HUDEP-2 (cell line): Measurements from ENCODE around the gene STAB2.

Experiments
- DNase-seq, 76 experiments: peaks; one replicate each; lab custom pipeline; 2025; ENCODE audit not compliant: unreplicated experiment in 76 of 76; lab: John Stamatoyannopoulos, UW

Gene STAB2

GRCh38 chr12:103578926-103579325 lies 8.1 kb upstream of the STAB2 start:
- no peak for DNase-seq

DNA sequence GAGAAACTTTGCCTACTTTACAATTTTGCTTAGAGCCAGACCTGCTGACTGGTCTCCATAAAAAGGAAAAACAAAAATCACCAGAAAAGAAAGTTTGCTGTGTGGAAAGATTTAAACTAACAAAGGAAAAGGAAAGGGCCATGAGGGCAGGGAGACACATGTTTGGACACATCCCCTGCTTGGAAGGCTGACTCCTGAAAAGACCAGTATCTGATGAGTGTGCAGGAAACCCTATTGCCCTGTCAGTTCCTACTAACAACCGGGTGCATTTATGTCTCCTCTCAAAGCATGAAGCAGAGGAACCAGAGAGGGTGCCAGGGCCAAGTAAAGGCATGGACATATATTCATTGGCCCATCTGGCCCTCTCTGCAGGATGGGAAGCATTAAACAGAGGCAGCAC lies 7.0 kb upstream of the STAB2 start:
- DNase-seq, result no peak

GRCh38 chr12:103583008-103583407 lies 4.1 kb upstream of the STAB2 start:
- DNase-seq, result no peak

DNA sequence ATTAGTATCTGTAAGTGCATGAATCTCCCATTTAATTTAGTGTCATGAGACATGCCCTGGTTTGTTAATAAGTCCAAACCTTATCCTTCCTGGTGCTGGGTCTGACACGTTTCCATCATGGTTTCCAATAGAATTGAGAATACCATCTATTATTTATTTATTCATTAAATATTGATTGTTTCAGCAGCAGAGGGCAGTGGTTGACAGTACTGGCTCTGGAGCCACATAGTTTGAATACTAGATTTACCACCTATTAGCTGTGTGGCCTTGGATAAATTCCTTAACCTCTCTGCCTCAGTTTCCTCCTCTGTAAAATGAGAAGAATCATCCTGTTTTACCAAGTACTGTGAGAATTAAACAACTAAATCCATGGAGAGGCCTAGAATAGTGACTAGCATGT lies 941 bp upstream of the STAB2 start:
- no peak for DNase-seq

DNA sequence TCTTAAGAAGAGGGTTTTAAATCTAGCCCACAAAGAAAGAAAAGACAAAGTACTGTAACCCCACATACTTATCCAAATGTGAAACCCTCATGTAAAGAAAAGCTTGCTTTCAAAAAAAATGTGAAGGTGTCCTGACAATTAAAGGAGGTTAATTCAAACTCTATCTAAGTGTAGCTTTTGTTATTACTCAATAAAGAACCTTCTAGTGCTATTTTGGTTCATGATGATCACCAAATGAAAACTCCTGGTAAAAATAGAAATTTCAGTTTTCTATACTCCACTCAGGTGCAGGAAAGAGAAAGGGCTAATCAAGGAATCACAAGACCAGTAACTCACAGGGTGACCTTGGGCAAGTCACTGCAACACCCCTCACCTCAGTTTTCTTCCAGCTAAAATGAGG lies 1.6 kb downstream of the STAB2 start:
- DNase-seq, result no peak

GRCh38 chr12:103589517-103589916 lies 2.4 kb downstream of the STAB2 start:
- no peak for DNase-seq

DNA sequence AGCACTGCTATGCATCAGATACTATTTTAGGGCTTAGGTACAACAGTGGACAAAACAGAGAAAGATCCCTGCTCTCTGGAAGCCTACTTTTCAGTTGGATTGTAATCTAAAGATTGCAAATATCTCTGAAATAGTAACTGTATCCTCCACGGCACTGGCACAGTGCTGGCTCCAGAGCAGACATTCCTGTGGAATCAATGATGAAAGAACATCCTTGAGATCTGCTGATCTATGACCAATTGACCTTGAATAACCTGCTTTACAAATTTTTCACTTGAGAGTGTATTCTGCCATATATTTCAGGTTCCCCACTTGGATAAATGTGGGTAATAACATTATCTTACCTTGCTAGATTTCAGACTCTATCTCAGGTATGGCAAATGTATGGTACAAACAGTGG lies 3.2 kb downstream of the STAB2 start:
- no peak for DNase-seq

DNA sequence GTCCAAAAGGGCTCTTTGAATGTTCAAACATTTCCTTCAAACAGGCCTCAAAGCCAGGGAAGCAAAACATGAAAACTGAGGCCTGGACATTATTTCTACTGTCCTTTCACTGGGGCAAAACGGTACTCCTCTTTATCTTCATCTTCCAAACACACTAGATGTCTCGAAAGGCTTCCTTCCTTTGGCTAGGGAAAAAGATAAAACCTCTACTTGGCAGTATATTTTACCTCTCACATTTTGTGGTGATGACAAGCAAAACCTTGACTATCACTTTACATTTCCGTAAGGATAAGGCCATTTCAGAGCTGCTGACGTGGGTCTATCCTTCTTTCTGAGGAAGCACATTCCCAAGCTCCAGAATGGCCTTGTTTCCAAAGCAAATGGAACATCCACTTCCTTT lies 9.9 kb downstream of the STAB2 start:
- no peak for DNase-seq

GRCh38 chr12:103599274-103599673 lies 12.2 kb downstream of the STAB2 start:
- no peak for DNase-seq

- DNase-seq, result no peak
Observed at GRCh38 chr12:103600967-103601728, 14.1 kb downstream of the STAB2 start.

GRCh38 chr12:103620395-103620794 lies 33.3 kb downstream of the STAB2 start:
- DNase-seq, result no peak

- no peak for DNase-seq
Observed at GRCh38 chr12:103623716-103624115, 36.6 kb downstream of the STAB2 start.

DNA sequence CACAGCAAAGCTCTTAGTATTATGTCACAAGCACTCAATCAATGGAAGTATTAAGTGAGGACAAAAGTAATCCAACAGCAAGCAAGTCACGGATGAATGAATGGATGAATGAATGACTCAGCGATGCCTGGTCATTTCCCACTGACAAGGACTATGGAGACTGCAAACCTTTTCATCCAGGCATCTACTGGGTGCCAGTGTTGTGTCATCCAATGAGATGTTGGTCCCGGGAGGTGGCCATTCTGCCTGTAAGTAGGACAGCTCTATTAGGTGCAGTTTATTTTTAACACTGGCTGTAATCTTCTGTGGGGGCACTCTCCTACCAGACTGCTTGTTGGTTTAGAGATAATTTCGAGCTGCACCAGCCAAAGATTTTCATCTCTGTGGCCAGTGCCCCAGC lies 39.4 kb downstream of the STAB2 start:
- no peak for DNase-seq

GRCh38 chr12:103627189-103627855 lies 40.2 kb downstream of the STAB2 start:
- DNase-seq, result no peak

DNA sequence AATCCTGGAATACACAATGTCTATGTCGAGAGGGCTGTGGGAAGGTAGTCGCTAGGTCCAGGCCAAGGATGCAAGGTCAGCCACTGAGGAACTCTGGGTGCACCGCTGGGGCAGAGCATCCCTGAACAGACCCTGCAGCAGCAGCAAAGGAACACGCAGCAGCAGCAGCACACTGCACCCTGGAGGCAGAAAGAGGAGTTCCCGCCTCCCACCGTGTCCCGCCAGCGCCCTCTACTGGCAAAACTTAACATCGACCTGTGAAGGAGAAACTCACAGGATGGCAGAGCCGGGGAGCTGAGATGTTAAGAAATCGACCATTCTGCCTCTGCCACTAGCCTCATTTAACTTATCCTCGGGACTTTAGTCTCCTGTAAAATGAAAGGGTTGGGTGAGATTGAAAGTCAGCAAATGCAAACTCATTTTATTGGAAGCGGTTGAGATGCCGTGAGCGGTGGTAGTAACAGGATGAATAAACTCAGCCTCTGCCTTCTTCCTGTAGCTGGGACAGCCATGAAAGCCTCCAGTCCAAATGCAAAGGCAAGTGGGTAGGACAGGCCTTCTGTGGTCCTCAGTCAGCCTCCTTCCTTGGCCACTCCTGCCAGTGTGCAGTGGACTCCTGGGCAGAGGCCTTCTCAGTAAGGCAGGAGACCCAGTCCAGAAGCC lies 45.6 kb downstream of the STAB2 start:
- DNase-seq, result peak in 70 of 76 experiments; percentile 5 to 85 (median 59)

DNA sequence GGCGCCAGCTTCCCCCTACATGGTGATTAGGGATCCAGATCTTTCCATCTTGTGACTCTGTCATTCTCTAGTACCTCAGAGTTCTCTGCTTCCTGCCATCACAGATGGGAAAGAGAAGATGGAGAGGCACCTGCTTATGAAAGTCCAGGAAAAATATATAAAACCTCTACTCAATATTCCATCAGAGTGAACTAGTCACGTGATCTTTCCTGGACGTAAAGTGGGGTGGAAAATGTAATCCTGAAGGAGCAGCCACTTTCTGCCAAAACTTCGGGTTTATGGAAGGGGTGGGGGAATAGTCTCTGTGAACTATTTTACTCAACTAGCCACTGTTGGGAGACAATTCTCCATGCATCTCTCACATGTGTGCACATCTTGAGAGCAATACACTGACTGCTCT lies 47.7 kb downstream of the STAB2 start:
- no peak for DNase-seq

DNA sequence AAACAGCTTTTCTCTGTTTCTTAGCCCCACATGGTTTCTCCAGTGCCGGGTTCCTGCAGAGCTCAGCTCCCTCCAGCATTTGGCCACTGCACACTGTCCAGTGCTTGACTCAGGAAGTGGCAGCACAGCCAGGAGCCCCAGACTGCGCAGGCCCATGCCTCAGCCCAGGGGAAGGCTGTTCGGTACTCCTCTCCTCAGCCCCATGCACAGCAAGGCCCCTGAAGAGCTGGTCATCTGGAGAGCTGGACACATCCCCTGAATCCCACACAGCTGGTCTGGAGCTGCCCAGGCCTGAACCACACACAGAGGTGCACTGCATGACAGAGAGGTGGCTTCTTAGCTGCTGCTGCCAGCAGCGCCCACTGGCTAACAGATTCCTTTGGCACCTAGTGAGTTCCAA lies 48.3 kb downstream of the STAB2 start:
- DNase-seq, result no peak

GRCh38 chr12:103637021-103637420 lies 49.9 kb downstream of the STAB2 start:
- no peak for DNase-seq

DNA sequence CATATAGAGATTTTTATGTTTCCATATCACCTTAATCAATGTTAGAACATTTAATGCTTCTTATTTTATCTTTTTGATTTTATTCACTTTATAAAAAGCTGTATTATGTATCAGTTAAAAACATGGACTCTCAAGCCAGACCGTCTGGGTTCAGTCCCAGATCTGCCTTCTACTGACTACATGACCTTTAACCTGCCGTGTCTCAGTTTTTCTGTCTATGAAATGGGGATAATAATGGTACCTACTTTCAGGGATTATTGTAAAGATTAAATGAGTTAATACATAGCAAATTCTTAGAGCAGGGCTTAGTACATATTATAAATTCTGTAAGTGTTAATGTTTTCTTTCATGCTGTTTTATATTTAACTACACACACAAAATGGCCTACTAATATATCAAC lies 50.4 kb downstream of the STAB2 start:
- DNase-seq, result no peak

GRCh38 chr12:103639983-103640382 lies 52.9 kb downstream of the STAB2 start:
- no peak for DNase-seq

DNA sequence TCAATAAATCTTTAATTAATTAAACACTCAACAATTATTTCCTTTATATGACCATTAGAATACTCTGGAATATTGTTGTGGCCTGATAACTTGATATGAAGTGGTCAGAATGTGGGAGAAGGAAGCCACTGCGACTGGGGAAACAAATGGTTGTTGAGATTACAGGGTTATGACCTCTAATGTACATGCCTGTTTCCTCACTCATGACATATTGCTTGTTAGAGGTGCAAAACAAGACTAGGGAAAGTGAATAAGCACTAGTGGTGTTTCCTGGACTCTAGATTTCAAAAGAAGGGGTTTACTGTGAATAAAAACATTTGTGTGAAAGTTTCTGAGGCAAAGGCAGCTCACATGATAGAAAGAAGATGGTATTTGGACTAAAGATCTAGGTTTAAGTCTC lies 53.3 kb downstream of the STAB2 start:
- DNase-seq, result no peak

DNA sequence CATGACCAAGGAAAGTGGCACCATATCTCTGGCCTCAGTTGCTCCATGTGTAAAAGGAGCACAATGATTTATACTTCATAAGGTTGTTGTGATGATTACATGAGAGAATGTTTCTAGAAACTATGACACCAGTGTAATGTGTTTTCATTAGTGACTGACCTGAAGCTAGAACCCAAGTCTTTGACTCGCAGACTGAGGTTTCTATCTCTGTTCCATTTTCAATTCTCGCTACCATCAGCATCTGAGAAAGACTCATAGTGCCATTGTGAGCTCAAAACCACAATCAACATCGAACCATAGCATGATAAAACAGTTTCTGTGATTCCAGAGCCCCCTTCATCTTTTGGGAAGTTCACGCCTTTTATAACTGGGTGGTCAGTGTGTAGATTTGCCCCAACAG lies 53.8 kb downstream of the STAB2 start:
- no peak for DNase-seq
